ENCODE measurements around the gene VWC2. TPM values are rescaled to one million over a fixed set of nuclear protein-coding genes. Genes with fewer than 3 reads are reported as not detected.

Gene VWC2
- total RNA-seq, 1 experiment from 2014 or later: not detected

GRCh38 chr7:49927631-49928030 is 154.2 kb downstream of the VWC2 start:
- no peak for DNase-seq (ENCODE audit: extremely low read depth, low read depth)

- DNase-seq (ENCODE audit: extremely low read depth, low read depth): no peak
Measured at GRCh38 chr7:49928787-49929186, 155.3 kb downstream of the VWC2 start.

GRCh38 chr7:49931627-49932026 is 158.2 kb downstream of the VWC2 start:
- DNase-seq (ENCODE audit: extremely low read depth, low read depth): no peak

- no peak for DNase-seq (ENCODE audit: extremely low read depth, low read depth)
Measured at GRCh38 chr7:49937608-49938007, 164.2 kb downstream of the VWC2 start.
